HEK293T (cell line): ENCODE results near the gene FHIT.

Source experiments
- CTCF ChIA-PET: fragments of 350-600 bp; formaldehyde crosslinking; extraction: SDS; loops from one replicate; lab custom pipeline; 2021; ENCODE audit warnings: antibody characterized with exemption, inconsistent platforms; lab: Yijun Ruan, JAX
- POLR2A ChIA-PET: fragments of 350-600 bp; formaldehyde crosslinking; extraction: SDS; loops from one replicate; lab custom pipeline; 2020; ENCODE audit warnings: antibody characterized with exemption, inconsistent platforms; lab: Yijun Ruan, JAX
- DNase-seq: peaks from one replicate; pipeline ENCODE4 v3.0.0; 2012; ENCODE audit warnings: mixed read lengths; ENCODE audit errors: extremely low spot score
- ARNT ChIP-seq: fragments of 450-650 bp; IDR thresholded peaks from 2 replicates; pipeline ENCODE4 v1.6.1; 2017; ENCODE audit warnings: mild to moderate bottlenecking
- BHLHE40 ChIP-seq: fragments of 450-650 bp; IDR thresholded peaks from 2 replicates; pipeline ENCODE4 v1.6.1; 2016; ENCODE audit warnings: mild to moderate bottlenecking, moderate library complexity, borderline replicate concordance
- CTBP1 ChIP-seq: fragments of 450-650 bp; IDR thresholded peaks from 2 replicates; pipeline ENCODE4 v1.6.1; 2016; ENCODE audit warnings: borderline replicate concordance
- ELF4 ChIP-seq: fragments of 450-650 bp; IDR thresholded peaks from 2 replicates; pipeline ENCODE4 v1.6.1; 2017; ENCODE audit warnings: antibody characterized with exemption
- FOXA1 ChIP-seq: fragments of 450-650 bp; IDR thresholded peaks from 2 replicates; pipeline ENCODE4 v1.6.1; 2016; ENCODE audit warnings: mild to moderate bottlenecking
- FOXK2 ChIP-seq: fragments of 450-650 bp; IDR thresholded peaks from 2 replicates; pipeline ENCODE4 v1.6.1; 2016; ENCODE audit warnings: mild to moderate bottlenecking
- FOXM1 ChIP-seq: fragments of 450-650 bp; IDR thresholded peaks from 2 replicates; pipeline ENCODE4 v1.6.1; 2017; ENCODE audit warnings: mild to moderate bottlenecking, borderline replicate concordance
- HDGF ChIP-seq: fragments of 450-650 bp; IDR thresholded peaks from 2 replicates; pipeline ENCODE4 v1.6.1; 2017; ENCODE audit warnings: antibody characterized with exemption, borderline replicate concordance
- L3MBTL2 ChIP-seq: fragments of 450-650 bp; conservative IDR thresholded peaks from 2 replicates; pipeline ENCODE4 v1.6.1; 2016; ENCODE audit warnings: mild to moderate bottlenecking
- LEF1 ChIP-seq: fragments of 450-650 bp; IDR thresholded peaks from 2 replicates; pipeline ENCODE4 v1.6.1; 2017; ENCODE audit warnings: mild to moderate bottlenecking, borderline replicate concordance
- NFRKB ChIP-seq: fragments of 450-650 bp; IDR thresholded peaks from 2 replicates; pipeline ENCODE4 v1.6.1; 2016; ENCODE audit warnings: mild to moderate bottlenecking, moderate library complexity
- PKNOX1 ChIP-seq: fragments of 450-650 bp; IDR thresholded peaks from 2 replicates; pipeline ENCODE4 v1.6.1; 2016
- SP1 ChIP-seq: fragments of 450-650 bp; IDR thresholded peaks from 2 replicates; pipeline ENCODE4 v1.6.1; 2017
- SUZ12 ChIP-seq: fragments of 450-650 bp; IDR thresholded peaks from 2 replicates; pipeline ENCODE4 v1.6.1; 2016; ENCODE audit warnings: mild to moderate bottlenecking
- TARDBP ChIP-seq: fragments of 450-650 bp; IDR thresholded peaks from 2 replicates; pipeline ENCODE4 v1.6.1; 2016
- ZNF384 ChIP-seq: fragments of 450-650 bp; IDR thresholded peaks from 2 replicates; pipeline ENCODE4 v1.6.1; 2016

Gene FHIT

GRCh38 chr3:60126511-60127304 is 1124.5 kb downstream of the FHIT start:
- CTCF ChIA-PET = no interaction called here
- DNase-seq = no peak
- POLR2A ChIA-PET = no interaction called here
- TF ChIP-seq HDGF (no peak), CTBP1 (no peak), ELF4 (no peak), NFRKB (no peak), TARDBP (no peak), SUZ12 (no peak), FOXA1 (no peak), FOXM1 (no peak), ZNF384 (no peak), FOXK2 (no peak)

- TF ChIP-seq SP1 (no peak), HDGF (no peak), LEF1 (no peak), FOXM1 (no peak), NFRKB (no peak), L3MBTL2 (no peak), SUZ12 (no peak), BHLHE40 (no peak), FOXK2 (no peak), FOXA1 (no peak), CTBP1 (no peak), ARNT (no peak), TARDBP (no peak), ELF4 (no peak), PKNOX1 (no peak), ZNF384 (no peak)
- POLR2A ChIA-PET = no interaction called here
- no peak for DNase-seq
- CTCF ChIA-PET = no interaction called here
Measured at GRCh38 chr3:60125686-60126085, 1125.6 kb downstream of the FHIT start.

- TF ChIP-seq HDGF (no peak), FOXM1 (no peak), SUZ12 (no peak), ARNT (no peak), SP1 (no peak), LEF1 (no peak), TARDBP (no peak), FOXK2 (no peak), FOXA1 (no peak)
- ChIA-PET POLR2A (no interaction called here), CTCF (no interaction called here)
- no peak for DNase-seq
Measured at GRCh38 chr3:60120245-60120644, 1131.0 kb downstream of the FHIT start.

GRCh38 chr3:60114191-60114590 is 1137.1 kb downstream of the FHIT start:
- POLR2A ChIA-PET = no interaction called here
- CTCF ChIA-PET = no interaction called here
- DNase-seq = no peak
- no peak for TF ChIP-seq L3MBTL2
- TF ChIP-seq NFRKB = no peak
- no peak for TF ChIP-seq HDGF
- TF ChIP-seq BHLHE40 = no peak
- no peak for TF ChIP-seq FOXM1
- no peak for TF ChIP-seq ARNT

- ChIA-PET CTCF (no interaction called here), POLR2A (no interaction called here)
- TF ChIP-seq FOXA1 (no peak), TARDBP (no peak), SUZ12 (no peak), FOXM1 (no peak), NFRKB (no peak), LEF1 (no peak), BHLHE40 (no peak), L3MBTL2 (no peak), FOXK2 (no peak), ELF4 (no peak), CTBP1 (no peak), SP1 (no peak), ZNF384 (no peak), HDGF (no peak), PKNOX1 (no peak), ARNT (no peak)
- no peak for DNase-seq
Measured at GRCh38 chr3:60107275-60107674, 1144.0 kb downstream of the FHIT start.

GRCh38 chr3:60102154-60102553 is 1149.1 kb downstream of the FHIT start:
- CTCF ChIA-PET = no interaction called here
- no peak for DNase-seq
- POLR2A ChIA-PET = no interaction called here
- TF ChIP-seq CTBP1 (no peak), PKNOX1 (no peak), TARDBP (no peak), ARNT (no peak), LEF1 (no peak), L3MBTL2 (no peak), ELF4 (no peak), SP1 (no peak), FOXA1 (no peak), FOXK2 (no peak), HDGF (no peak), BHLHE40 (no peak)
